Stimulated activated CD4-positive, alpha-beta T cell treated with anti-CD3 and anti-CD28 coated beads, Interleukin-1b, Interleukin-23, amount 100 ng/mL, for 24 hours (primary cell): ENCODE measurements around the gene ZNF202.
A peak's percentile ranks its signal among the peaks of the same experiment; 100 is the strongest.
"Not testable (repeated sequence)": the region's sequence is repeated elsewhere in the genome, so short reads cannot be mapped to it uniquely, and the experiment has no call there.

Experiments used
- DNase-seq, 4 experiments: peaks; one replicate each; pipeline ENCODE4 v3.0.0-alpha.2; 2020; ENCODE audit warnings: low read depth in 4 of 4, low spot score in 1 of 4

Gene ZNF202

GRCh38 chr11:123741159-123742030 lies at the start of gene ZNF202:
Gene ZNF202 (minus strand): TSS chr11:123741660. CDS start chr11:123730888, 10,772 bp downstream.
- peak; percentile 77 to 88 (median 84) for DNase-seq

GRCh38 chr11:123783536-123783935 lies 42.1 kb upstream of the ZNF202 start:
- DNase-seq, result no peak

GRCh38 chr11:123778511-123778910 lies 37.1 kb upstream of the ZNF202 start:
- no peak for DNase-seq

GRCh38 chr11:123775715-123776549 lies 34.5 kb upstream of the ZNF202 start:
- DNase-seq, result no peak

GRCh38 chr11:123775289-123775688 lies 33.8 kb upstream of the ZNF202 start:
- no peak for DNase-seq

GRCh38 chr11:123773959-123774358 lies 32.5 kb upstream of the ZNF202 start:
- no peak for DNase-seq

- no peak for DNase-seq
Observed at GRCh38 chr11:123773026-123773425, 31.6 kb upstream of the ZNF202 start.

GRCh38 chr11:123771664-123772063 lies 30.2 kb upstream of the ZNF202 start:
- no peak for DNase-seq

- no peak for DNase-seq
Observed at GRCh38 chr11:123770712-123771111, 29.3 kb upstream of the ZNF202 start.

- no peak for DNase-seq
Observed at GRCh38 chr11:123765601-123766000, 24.1 kb upstream of the ZNF202 start.

- DNase-seq, result no peak
Observed at GRCh38 chr11:123762422-123762821, 21.0 kb upstream of the ZNF202 start.

- no peak for DNase-seq
Observed at GRCh38 chr11:123760894-123761293, 19.4 kb upstream of the ZNF202 start.

- no peak for DNase-seq
Observed at GRCh38 chr11:123757976-123758375, 16.5 kb upstream of the ZNF202 start.

GRCh38 chr11:123755813-123756212 lies 14.4 kb upstream of the ZNF202 start:
- no peak for DNase-seq

- no peak for DNase-seq
Observed at GRCh38 chr11:123755344-123755743, 13.9 kb upstream of the ZNF202 start.

- DNase-seq, result no peak
Observed at GRCh38 chr11:123754101-123754568, 12.7 kb upstream of the ZNF202 start, which contains the start of gene OR6X1. Gene OR6X1 (minus strand): TSS chr11:123754518. CDS start chr11:123754518, 0 bp downstream.

GRCh38 chr11:123753110-123753509 lies 11.7 kb upstream of the ZNF202 start:
- DNase-seq, result no peak

GRCh38 chr11:123751781-123752180 lies 10.3 kb upstream of the ZNF202 start:
- no peak for DNase-seq

- not testable (repeated sequence) for DNase-seq
Observed at GRCh38 chr11:123748349-123748748, 6.9 kb upstream of the ZNF202 start.

- DNase-seq, result no peak
Observed at GRCh38 chr11:123745764-123746451, 4.4 kb upstream of the ZNF202 start.

- no peak for DNase-seq
Observed at GRCh38 chr11:123742724-123743120, 1.3 kb upstream of the ZNF202 start.
